Upper lobe of left lung (tissue), 4 donors: Measurements from ENCODE around the gene SACM1L.

ENCODE experiments used
- EP300 ChIP-seq, 4 donors: sonication (generic); formaldehyde crosslinking; IDR thresholded peaks; one replicate each; pipeline ENCODE4 v1.5.1; 2017; ENCODE audit warnings: antibody characterized with exemption in 4 of 4, control low read depth in 2 of 4
- POLR2A ChIP-seq, 4 donors: fragments of 450-650 bp; IDR thresholded peaks; one replicate each; pipeline ENCODE4 v1.5.1; 2016 to 2017; ENCODE audit warnings: antibody characterized with exemption in 4 of 4, mild to moderate bottlenecking in 2 of 4
- POLR2AphosphoS5 ChIP-seq, 2 donors: sonication (generic); formaldehyde crosslinking; IDR thresholded peaks; one replicate each; pipeline ENCODE4 v1.5.1; 2017; ENCODE audit warnings: antibody characterized with exemption in 2 of 2
- TF ChIP-seq, protein P1 (sequence below), 6 experiments: fragments of 450-650 bp in 4 of 6; fragments of 200-600 bp in 2 of 6; sonication (generic) in 2 of 6; IDR thresholded peaks; one replicate each; pipeline ENCODE4 v1.5.1; 2016 to 2019; ENCODE audit warnings: antibody characterized with exemption in 6 of 6

DNA sequence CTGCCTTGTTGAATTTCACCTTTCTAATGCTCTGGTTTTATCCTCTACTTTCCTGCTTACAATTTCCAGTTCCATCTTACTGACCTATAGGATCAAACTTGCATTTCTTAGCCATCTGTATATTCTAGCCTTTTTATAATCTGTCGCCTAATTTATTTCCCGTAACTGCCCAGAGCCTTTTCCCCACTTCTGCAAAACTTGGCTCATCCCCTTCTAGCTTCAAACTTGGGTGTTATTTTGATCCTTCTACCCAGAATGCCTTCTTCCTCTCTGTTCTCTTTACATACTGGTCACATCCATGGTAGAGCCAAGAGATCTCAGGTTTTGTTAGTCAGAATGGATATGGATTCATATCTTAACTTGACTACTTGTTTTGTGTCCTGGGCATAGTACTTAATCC, 2.6 kb downstream of the SACM1L start:
- TF ChIP-seq, protein P1, sequence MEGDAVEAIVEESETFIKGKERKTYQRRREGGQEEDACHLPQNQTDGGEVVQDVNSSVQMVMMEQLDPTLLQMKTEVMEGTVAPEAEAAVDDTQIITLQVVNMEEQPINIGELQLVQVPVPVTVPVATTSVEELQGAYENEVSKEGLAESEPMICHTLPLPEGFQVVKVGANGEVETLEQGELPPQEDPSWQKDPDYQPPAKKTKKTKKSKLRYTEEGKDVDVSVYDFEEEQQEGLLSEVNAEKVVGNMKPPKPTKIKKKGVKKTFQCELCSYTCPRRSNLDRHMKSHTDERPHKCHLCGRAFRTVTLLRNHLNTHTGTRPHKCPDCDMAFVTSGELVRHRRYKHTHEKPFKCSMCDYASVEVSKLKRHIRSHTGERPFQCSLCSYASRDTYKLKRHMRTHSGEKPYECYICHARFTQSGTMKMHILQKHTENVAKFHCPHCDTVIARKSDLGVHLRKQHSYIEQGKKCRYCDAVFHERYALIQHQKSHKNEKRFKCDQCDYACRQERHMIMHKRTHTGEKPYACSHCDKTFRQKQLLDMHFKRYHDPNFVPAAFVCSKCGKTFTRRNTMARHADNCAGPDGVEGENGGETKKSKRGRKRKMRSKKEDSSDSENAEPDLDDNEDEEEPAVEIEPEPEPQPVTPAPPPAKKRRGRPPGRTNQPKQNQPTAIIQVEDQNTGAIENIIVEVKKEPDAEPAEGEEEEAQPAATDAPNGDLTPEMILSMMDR (IDR thresholded peaks at IDR 0.05): no peak
- TF ChIP-seq POLR2A (IDR thresholded peaks at IDR 0.05) (no peak), EP300 (IDR thresholded peaks at IDR 0.05) (no peak), POLR2AphosphoS5 (IDR thresholded peaks at IDR 0.05) (no peak)
